OCI-LY7 (cell line): ENCODE data around the gene SDK2.

Experiments used
- EZH2phosphoT487 ChIP-seq: fragments of 200-600 bp; sonication (generic); IDR thresholded peaks from 2 replicates; pipeline ENCODE4 v1.6.1; 2018; ENCODE audit warnings: low read depth, borderline replicate concordance, mild to moderate bottlenecking, mixed run types, antibody characterized with exemption, low read length, moderate library complexity, mixed read lengths
- TF ChIP-seq, protein P1 (sequence below): fragments of 200-600 bp; sonication (generic); conservative IDR thresholded peaks from 2 replicates; pipeline ENCODE4 v1.5.1; 2014; ENCODE audit warnings: mild to moderate bottlenecking, antibody characterized with exemption, low read length, moderate library complexity, mixed read lengths

GRCh38 chr17:73641826-73642600 is 2.2 kb downstream of the SDK2 start:
- TF ChIP-seq, protein P1, sequence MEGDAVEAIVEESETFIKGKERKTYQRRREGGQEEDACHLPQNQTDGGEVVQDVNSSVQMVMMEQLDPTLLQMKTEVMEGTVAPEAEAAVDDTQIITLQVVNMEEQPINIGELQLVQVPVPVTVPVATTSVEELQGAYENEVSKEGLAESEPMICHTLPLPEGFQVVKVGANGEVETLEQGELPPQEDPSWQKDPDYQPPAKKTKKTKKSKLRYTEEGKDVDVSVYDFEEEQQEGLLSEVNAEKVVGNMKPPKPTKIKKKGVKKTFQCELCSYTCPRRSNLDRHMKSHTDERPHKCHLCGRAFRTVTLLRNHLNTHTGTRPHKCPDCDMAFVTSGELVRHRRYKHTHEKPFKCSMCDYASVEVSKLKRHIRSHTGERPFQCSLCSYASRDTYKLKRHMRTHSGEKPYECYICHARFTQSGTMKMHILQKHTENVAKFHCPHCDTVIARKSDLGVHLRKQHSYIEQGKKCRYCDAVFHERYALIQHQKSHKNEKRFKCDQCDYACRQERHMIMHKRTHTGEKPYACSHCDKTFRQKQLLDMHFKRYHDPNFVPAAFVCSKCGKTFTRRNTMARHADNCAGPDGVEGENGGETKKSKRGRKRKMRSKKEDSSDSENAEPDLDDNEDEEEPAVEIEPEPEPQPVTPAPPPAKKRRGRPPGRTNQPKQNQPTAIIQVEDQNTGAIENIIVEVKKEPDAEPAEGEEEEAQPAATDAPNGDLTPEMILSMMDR = no peak
- TF ChIP-seq EZH2phosphoT487 = no peak
